ENCODE data around the gene HELZ.

GRCh38 chr17:67092291-67092690 lies 152.7 kb downstream of the HELZ start:
- TF ChIP-seq ZFP37 (tag by site-specific recombination; IDR thresholded peaks at IDR 0.05): no peak
- no peak for TF ChIP-seq PBX3 (CRISPR knock-in tag; IDR thresholded peaks at IDR 0.05)
- no peak for TF ChIP-seq ZBTB48 (tag by site-specific recombination; IDR thresholded peaks at IDR 0.05)
- no peak for TF ChIP-seq CTCF (tag by site-specific recombination; IDR thresholded peaks at IDR 0.05)
- no peak for TF ChIP-seq ZNF146 (tag by site-specific recombination; IDR thresholded peaks at IDR 0.05)
- TF ChIP-seq ZNF335 (tag by site-specific recombination; conservative IDR thresholded peaks at IDR 0.05): no peak
- TF ChIP-seq YY2 (tag by site-specific recombination; IDR thresholded peaks at IDR 0.05): no peak
- TF ChIP-seq ZBTB7A (tag by site-specific recombination; IDR thresholded peaks at IDR 0.05; ENCODE audit: low read depth): no peak
- no peak for TF ChIP-seq ZNF776 (tag by site-specific recombination; IDR thresholded peaks at IDR 0.05; ENCODE audit: borderline replicate concordance)
- no peak for TF ChIP-seq ZNF18 (tag by site-specific recombination; IDR thresholded peaks at IDR 0.05)
- no peak for TF ChIP-seq ZNF24 (tag by site-specific recombination; IDR thresholded peaks at IDR 0.05)
- TF ChIP-seq TSHZ1 (tag by site-specific recombination; IDR thresholded peaks at IDR 0.05; ENCODE audit: borderline replicate concordance): no peak
